Measurements from ENCODE around the gene PTX4. TPM values are rescaled to one million over a fixed set of nuclear protein-coding genes. Genes with fewer than 3 reads are reported as not detected.

PTX4 gene
- total and polyA plus RNA-seq, 2 donors (not counting 3 experiments of a cell fraction or from before 2014, with no cell fraction given) = 0.31 TPM; not detected in 1

- dilution Hi-C loops (cut with MboI; ENCODE audit: extremely low pct_ligation_motif_present, low sequenced_read_pairs) = no loop called here
- CTCF ChIA-PET = no interaction called here
- no peak overlapping the region for H3K4me3 ChIP-seq (replicated peaks in 1 of 3; ENCODE audit: insufficient read depth in 1 of 3, low read depth in 1 of 3, low read length in 3 of 3)
Measured at GRCh38 chr16:1458977-1459341, 29.8 kb downstream of the PTX4 start.

More at GRCh38 chr16:1458977-1459341, 29.8 kb downstream of the PTX4 start:
- Histone ChIP-seq H3K9ac (replicated peaks; ENCODE audit: extremely low read depth, insufficient read depth, low read length) (no peak overlapping the region), H3K9me1 (replicated peaks; ENCODE audit: control insufficient read depth, extremely low read depth, insufficient read depth, low read length) (no peaks in the 10 kb centered on the region), H3K4me2 (ENCODE audit: insufficient read depth, low read length) (no peak overlapping the region), H3K36me3 (ENCODE audit: control insufficient read depth in 2 of 2, extremely low read depth in 1 of 2, insufficient read depth in 2 of 2, low read length in 2 of 2) (peaks cover 0 to 41% of the 10 kb centered on the region in 2 experiments), H3K9me3 (replicated peaks; ENCODE audit: control insufficient read depth, insufficient read depth, low read length) (no peaks in the 10 kb centered on the region), H3K4me1 (ENCODE audit: control insufficient read depth, extremely low read depth, insufficient read depth, low read length) (no peaks in the 10 kb centered on the region), H3K79me2 (ENCODE audit: control insufficient read depth, insufficient read depth, low read length) (no peaks in the 10 kb centered on the region), H4K20me1 (replicated peaks; ENCODE audit: control insufficient read depth, extremely low read depth, insufficient read depth, low read length) (no peaks in the 10 kb centered on the region), H3K27me3 (ENCODE audit: control insufficient read depth in 2 of 2, insufficient read depth in 2 of 2, low read length in 2 of 2) (no peaks in the 10 kb centered on the region), H2AFZ (ENCODE audit: low read depth, low read length) (no peak overlapping the region), H3K27ac (ENCODE audit: insufficient read depth, low read depth, low read length) (no peak overlapping the region)
- FAIRE-seq (no peak), DNase-seq (ENCODE audit: low read depth, low spot score) (no peak)
- intact Hi-C loops (cut with micrococcal nuclease) = no loop called here
- no peak for TF ChIP-seq GATA2 (IDR thresholded peaks at IDR 0.05; ENCODE audit: insufficient read depth, insufficient read length, low read depth, low read length)
- no peak for TF ChIP-seq POLR2A (IDR thresholded peaks at IDR 0.05; ENCODE audit: low read depth, low read length)
- TF ChIP-seq, protein P1, sequence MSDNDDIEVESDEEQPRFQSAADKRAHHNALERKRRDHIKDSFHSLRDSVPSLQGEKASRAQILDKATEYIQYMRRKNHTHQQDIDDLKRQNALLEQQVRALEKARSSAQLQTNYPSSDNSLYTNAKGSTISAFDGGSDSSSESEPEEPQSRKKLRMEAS (IDR thresholded peaks at IDR 0.05; ENCODE audit: insufficient read depth, insufficient read length) = no peak
- TF ChIP-seq JUN (IDR thresholded peaks at IDR 0.05; ENCODE audit: borderline replicate concordance, insufficient read depth, insufficient read length, low read depth) = no peak
- no peak for TF ChIP-seq FOS (IDR thresholded peaks at IDR 0.05; ENCODE audit: borderline replicate concordance, insufficient read depth, low read length)
- TF ChIP-seq POLR2AphosphoS5 (IDR thresholded peaks at IDR 0.05; ENCODE audit: insufficient read depth, low read depth, low read length) = no peak
- TF ChIP-seq EZH2 (IDR thresholded peaks at IDR 0.05; ENCODE audit: borderline replicate concordance, low read depth, low read length, severe bottlenecking) = no peak
- TF ChIP-seq CTCF (IDR thresholded peaks at IDR 0.05; ENCODE audit: extremely low read depth in 1 of 2, insufficient read depth in 1 of 2, low read depth in 1 of 2, low read length in 2 of 2) = no peak
- BruUV-seq (replicated peaks) = no TSS peak
- POLR2A ChIA-PET = no interaction called here

All from endothelial cell of umbilical vein (primary cell).